Keratinocyte (primary cell): ENCODE results near the gene MYADML2. TPM values are rescaled to one million over a fixed set of nuclear protein-coding genes. Genes with fewer than 3 reads are reported as not detected.

Experiments used
- DNase-seq: peaks from one replicate; pipeline ENCODE4 v3.0.0-alpha.2; 2011; ENCODE audit warnings: low read depth, missing footprints, low spot score
- FAIRE-seq: peaks from 2 replicates; lab custom pipeline; 2011; peaks lifted over from hg19 to GRCh38; lab: Jason Lieb, UNC
- H2AFZ ChIP-seq: 2 replicates; pipeline ENCODE4 v1.6.0; 2012; ENCODE audit warnings: low read length, control low read depth, inconsistent platforms; ENCODE audit not compliant: control insufficient read depth
- H3K27ac ChIP-seq: 2 replicates; pipeline ENCODE4 v1.5.1; 2011; ENCODE audit warnings: low read length; ENCODE audit not compliant: control insufficient read depth, insufficient read depth
- H3K27me3 ChIP-seq: 3 replicates; pipeline ENCODE4 v1.6.0; 2011; ENCODE audit warnings: low read length; ENCODE audit not compliant: control insufficient read depth, insufficient read depth; ENCODE audit errors: extremely low read depth
- H3K36me3 ChIP-seq, 2 experiments: 2 replicates in 1 of 2; 3 replicates in 1 of 2; pipeline ENCODE4 v1.5.1; 2011; ENCODE audit warnings: low read length in 2 of 2, mild to moderate bottlenecking in 1 of 2; ENCODE audit not compliant: control insufficient read depth in 2 of 2, insufficient read depth in 2 of 2; ENCODE audit errors: extremely low read depth in 1 of 2
- H3K4me1 ChIP-seq: 3 replicates; pipeline ENCODE4 v1.5.1; 2011; ENCODE audit warnings: low read length; ENCODE audit not compliant: control insufficient read depth, insufficient read depth; ENCODE audit errors: extremely low read depth
- H3K4me2 ChIP-seq: 3 replicates; pipeline ENCODE4 v1.6.0; 2011; ENCODE audit warnings: low read depth, low read length; ENCODE audit not compliant: control insufficient read depth, insufficient read depth; ENCODE audit errors: extremely low read depth
- H3K4me3 ChIP-seq, 3 experiments: fragments of 200-600 bp in 1 of 3; sonication (generic) in 1 of 3; 2 replicates in 2 of 3; 3 replicates in 1 of 3; pipeline ENCODE4 v1.5.1; 2011 to 2016; ENCODE audit warnings: low read length in 3 of 3, mild to moderate bottlenecking in 3 of 3, control low read depth in 2 of 3, inconsistent platforms in 1 of 3, low read depth in 1 of 3, mixed read lengths in 1 of 3, mixed run types in 1 of 3, moderate library complexity in 1 of 3; ENCODE audit not compliant: control insufficient read depth in 2 of 3, insufficient read depth in 2 of 3; ENCODE audit errors: extremely low read depth in 1 of 3
- H3K79me2 ChIP-seq: 2 replicates; pipeline ENCODE4 v1.6.0; 2012; ENCODE audit warnings: low read length; ENCODE audit not compliant: control insufficient read depth, insufficient read depth
- H3K9ac ChIP-seq: 3 replicates; pipeline ENCODE4 v1.6.0; 2011; ENCODE audit warnings: low read length; ENCODE audit not compliant: control insufficient read depth, insufficient read depth; ENCODE audit errors: extremely low read depth
- H3K9me1 ChIP-seq: 3 replicates; pipeline ENCODE4 v1.6.0; 2011; ENCODE audit warnings: low read length; ENCODE audit not compliant: control insufficient read depth, insufficient read depth; ENCODE audit errors: extremely low read depth
- H3K9me3 ChIP-seq: 2 replicates; pipeline ENCODE4 v1.5.1; 2012; ENCODE audit warnings: low read depth, low read length; ENCODE audit not compliant: control insufficient read depth
- H4K20me1 ChIP-seq: 3 replicates; pipeline ENCODE4 v1.6.0; 2011; ENCODE audit warnings: low read length; ENCODE audit not compliant: control insufficient read depth, insufficient read depth; ENCODE audit errors: extremely low read depth
- EZH2 ChIP-seq: IDR thresholded peaks from one replicate; pipeline ENCODE4 v1.6.1; 2012; ENCODE audit warnings: inconsistent platforms, mild to moderate bottlenecking, low read length, moderate library complexity
- dilution Hi-C: fragments of 300-500 bp; cut with MboI; formaldehyde crosslinking; loops from one replicate; pipeline ENCODE4 v1.7.0; 2020; ENCODE audit warnings: low sequenced_read_pairs; ENCODE audit not compliant: extremely low pct_ligation_motif_present
- polyA plus RNA-seq, 5 experiments: library from polyadenylated mRNA; depleted of rRNA in 3 of 5; stranded (reverse) in 3 of 5; stranded (forward) in 1 of 5; unstranded in 1 of 5; fragments of >200 nt; gene quantifications; 1 replicate in 1 of 5; 2 replicates in 3 of 5; 3 replicates in 1 of 5; pipeline versions ENCODE4 v1.2.1 to v1.2.3, GENCODE V29; 2011 to 2012; ENCODE audit warnings: missing spikeins in 2 of 5, low read depth in 1 of 5, low replicate concordance in 1 of 5
- TF ChIP-seq, protein P1 (sequence below), 3 experiments: IDR thresholded peaks in 1 of 3; conservative IDR thresholded peaks in 1 of 3; optimal IDR thresholded peaks in 1 of 3; 2 replicates in 2 of 3; 3 replicates in 1 of 3; pipeline versions ENCODE3 to v1.5.1; 2011; ENCODE audit warnings: low read length in 3 of 3, mild to moderate bottlenecking in 3 of 3, moderate library complexity in 2 of 3, control low read depth in 1 of 3, inconsistent platforms in 1 of 3; ENCODE audit not compliant: insufficient read depth in 2 of 3; ENCODE audit errors: extremely low read depth in 1 of 3

MYADML2 gene
- polyA plus RNA-seq, 1 donor (not counting 4 experiments of a cell fraction or from before 2014, with no cell fraction given) = not detected

GRCh38 chr17:81967533-81968395, 20.7 kb upstream of the MYADML2 start:
- Histone ChIP-seq H3K9me3 (no peaks in the 10 kb centered on the region), H3K9me1 (no peaks in the 10 kb centered on the region), H2AFZ (peak overlapping the region; percentile 5), H3K9ac (no peak overlapping the region), H3K27me3 (peaks cover 53% of the 10 kb centered on the region), H3K27ac (no peak overlapping the region), H3K4me2 (peak overlapping the region; percentile 37), H3K4me1 (peaks cover 2% of the 10 kb centered on the region), H3K36me3 (no peaks in the 10 kb centered on the region), H3K79me2 (no peaks in the 10 kb centered on the region), H4K20me1 (no peaks in the 10 kb centered on the region), H3K4me3 (no peak overlapping the region)
- peak; percentile 22 for TF ChIP-seq EZH2
- TF ChIP-seq, protein P1, sequence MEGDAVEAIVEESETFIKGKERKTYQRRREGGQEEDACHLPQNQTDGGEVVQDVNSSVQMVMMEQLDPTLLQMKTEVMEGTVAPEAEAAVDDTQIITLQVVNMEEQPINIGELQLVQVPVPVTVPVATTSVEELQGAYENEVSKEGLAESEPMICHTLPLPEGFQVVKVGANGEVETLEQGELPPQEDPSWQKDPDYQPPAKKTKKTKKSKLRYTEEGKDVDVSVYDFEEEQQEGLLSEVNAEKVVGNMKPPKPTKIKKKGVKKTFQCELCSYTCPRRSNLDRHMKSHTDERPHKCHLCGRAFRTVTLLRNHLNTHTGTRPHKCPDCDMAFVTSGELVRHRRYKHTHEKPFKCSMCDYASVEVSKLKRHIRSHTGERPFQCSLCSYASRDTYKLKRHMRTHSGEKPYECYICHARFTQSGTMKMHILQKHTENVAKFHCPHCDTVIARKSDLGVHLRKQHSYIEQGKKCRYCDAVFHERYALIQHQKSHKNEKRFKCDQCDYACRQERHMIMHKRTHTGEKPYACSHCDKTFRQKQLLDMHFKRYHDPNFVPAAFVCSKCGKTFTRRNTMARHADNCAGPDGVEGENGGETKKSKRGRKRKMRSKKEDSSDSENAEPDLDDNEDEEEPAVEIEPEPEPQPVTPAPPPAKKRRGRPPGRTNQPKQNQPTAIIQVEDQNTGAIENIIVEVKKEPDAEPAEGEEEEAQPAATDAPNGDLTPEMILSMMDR (optimal IDR thresholded peaks at IDR 0.05 in 1 of 3, IDR thresholded peaks at IDR 0.05 in 1 of 3, conservative IDR thresholded peaks at IDR 0.05 in 1 of 3; ENCODE audit: extremely low read depth in 1 of 3, insufficient read depth in 2 of 3, low read length in 3 of 3) = no peak
- no peak for DNase-seq
- dilution Hi-C loops = no loop called here
- FAIRE-seq = no peak

DNA sequence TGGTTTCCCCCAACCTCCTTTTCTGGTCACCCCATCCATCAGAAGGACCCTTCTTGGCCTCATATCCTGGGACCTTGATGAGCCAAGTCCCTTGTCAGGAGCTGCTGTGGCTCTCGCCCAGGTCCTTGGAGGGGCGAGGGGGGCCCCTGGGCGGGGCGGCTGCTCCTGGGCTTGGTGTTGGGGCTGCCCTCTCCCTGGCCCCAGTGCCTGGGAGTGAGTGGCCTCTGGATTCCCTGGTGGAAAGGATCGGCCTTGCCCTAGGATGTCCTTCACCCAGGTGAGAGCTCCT, 20.2 kb upstream of the MYADML2 start:
- Histone ChIP-seq H4K20me1 (no peaks in the 10 kb centered on the region), H3K79me2 (no peaks in the 10 kb centered on the region), H3K4me2 (no peak overlapping the region), H2AFZ (no peak overlapping the region), H3K36me3 (no peaks in the 10 kb centered on the region), H3K4me1 (peaks cover 2% of the 10 kb centered on the region), H3K9me1 (no peaks in the 10 kb centered on the region), H3K9ac (no peak overlapping the region), H3K9me3 (no peaks in the 10 kb centered on the region), H3K4me3 (no peak overlapping the region), H3K27ac (no peak overlapping the region), H3K27me3 (peaks cover 59% of the 10 kb centered on the region)
- TF ChIP-seq EZH2 = no peak
- TF ChIP-seq, protein P1 (optimal IDR thresholded peaks at IDR 0.05 in 1 of 3, IDR thresholded peaks at IDR 0.05 in 1 of 3, conservative IDR thresholded peaks at IDR 0.05 in 1 of 3; ENCODE audit: extremely low read depth in 1 of 3, insufficient read depth in 2 of 3, low read length in 3 of 3) = no peak
- dilution Hi-C loops = no loop called here
- FAIRE-seq = no peak
- no peak for DNase-seq
